ENCODE measurements around the gene FOXJ3. TPM values are rescaled to one million over a fixed set of nuclear protein-coding genes. Genes with fewer than 3 reads are reported as not detected.

FOXJ3 gene
- total and polyA plus RNA-seq, 2 experiments from 2014 or later: 16.3 to 23.6 TPM

GRCh38 chr1:42372796-42373195, 37.8 kb upstream of the FOXJ3 start:
- Histone ChIP-seq H3K4me3 (no peak overlapping the region), H3K9me3 (ENCODE audit: low read depth) (no peaks in the 10 kb centered on the region), H3K4me2 (ENCODE audit: unreplicated experiment) (no peak overlapping the region), H2AFZ (no peak overlapping the region), H3F3A (ENCODE audit: insufficient read depth) (0 out of 2 replicates have a peak, but pooled peaks cover 3% of the 10 kb centered on the region), H3K27me3 (replicated peaks; ENCODE audit: insufficient read depth) (peaks cover 16% of the 10 kb centered on the region), H4K20me1 (ENCODE audit: insufficient read depth) (no peaks in the 10 kb centered on the region), H3K36me3 (ENCODE audit: low read depth) (no peaks in the 10 kb centered on the region), H3K4me1 (ENCODE audit: insufficient read depth) (no peaks in the 10 kb centered on the region), H3K9me2 (ENCODE audit: insufficient read depth) (no peaks in the 10 kb centered on the region), H3K79me2 (ENCODE audit: insufficient read depth) (no peaks in the 10 kb centered on the region), H3K9ac (no peak overlapping the region), H3K27ac (no peak overlapping the region)
- WGBS, 2 experiments (ENCODE audit: low coverage in 1 of 2, low lambda C conversion rate in 2 of 2, missing lambda C conversion rate in 2 of 2): 90 to 97% methylated on average over 2 of the region's 2 CpGs
- TF ChIP-seq EZH2phosphoT487 (IDR thresholded peaks at IDR 0.05; ENCODE audit: insufficient read depth, low read depth) (no peak), EZH2 (IDR thresholded peaks at IDR 0.05; ENCODE audit: insufficient read depth, poor library complexity, severe bottlenecking) (no peak)
- in situ Hi-C loops (cut with MboI): no loop called here
- DNase-seq: no peak

- no peaks in the 10 kb centered on the region for H3K9me3 ChIP-seq (ENCODE audit: low read depth)
- in situ Hi-C loops (cut with MboI): no loop called here
- no peaks in the 10 kb centered on the region for H3K79me2 ChIP-seq (ENCODE audit: insufficient read depth)
- peak; percentile 9 for DNase-seq
- H3K36me3 ChIP-seq (ENCODE audit: low read depth): no peaks in the 10 kb centered on the region
- H2AFZ ChIP-seq: no peak overlapping the region
- no peaks in the 10 kb centered on the region for H4K20me1 ChIP-seq (ENCODE audit: insufficient read depth)
- H3K9me2 ChIP-seq (ENCODE audit: insufficient read depth): no peaks in the 10 kb centered on the region
- H3K4me1 ChIP-seq (ENCODE audit: insufficient read depth): no peaks in the 10 kb centered on the region
- no peak overlapping the region for H3K27ac ChIP-seq
- no peak overlapping the region for H3K4me3 ChIP-seq
- H3K4me2 ChIP-seq (ENCODE audit: unreplicated experiment): no peak overlapping the region
- H3K27me3 ChIP-seq (replicated peaks; ENCODE audit: insufficient read depth): peaks cover 16% of the 10 kb centered on the region
- TF ChIP-seq EZH2 (IDR thresholded peaks at IDR 0.05; ENCODE audit: insufficient read depth, poor library complexity, severe bottlenecking) (no peak), EZH2phosphoT487 (IDR thresholded peaks at IDR 0.05; ENCODE audit: insufficient read depth, low read depth) (no peak)
- 0 out of 2 replicates have a peak, but pooled peaks cover 3% of the 10 kb centered on the region for H3F3A ChIP-seq (ENCODE audit: insufficient read depth)
- no peak overlapping the region for H3K9ac ChIP-seq
These were observed 36.0 kb upstream of the FOXJ3 start for GRCh38 chr1:42370876-42371549.

- WGBS, 2 experiments (ENCODE audit: low coverage in 1 of 2, low lambda C conversion rate in 2 of 2, missing lambda C conversion rate in 2 of 2): 23 to 34% methylated on average over 1 of the region's 1 CpG
- Histone ChIP-seq H3K4me1 (ENCODE audit: insufficient read depth) (no peaks in the 10 kb centered on the region), H4K20me1 (ENCODE audit: insufficient read depth) (no peaks in the 10 kb centered on the region), H3K9ac (no peak overlapping the region), H3K36me3 (ENCODE audit: low read depth) (no peaks in the 10 kb centered on the region), H3K79me2 (ENCODE audit: insufficient read depth) (no peaks in the 10 kb centered on the region), H3F3A (ENCODE audit: insufficient read depth) (0 out of 2 replicates have a peak, but pooled peaks cover 3% of the 10 kb centered on the region), H3K27me3 (replicated peaks; ENCODE audit: insufficient read depth) (peaks cover 16% of the 10 kb centered on the region), H3K9me3 (ENCODE audit: low read depth) (no peaks in the 10 kb centered on the region), H2AFZ (no peak overlapping the region), H3K27ac (no peak overlapping the region), H3K4me3 (no peak overlapping the region), H3K9me2 (ENCODE audit: insufficient read depth) (no peaks in the 10 kb centered on the region), H3K4me2 (ENCODE audit: unreplicated experiment) (no peak overlapping the region)
- in situ Hi-C loops (cut with MboI): no loop called here
- DNase-seq: no peak
- no peak for TF ChIP-seq EZH2 (IDR thresholded peaks at IDR 0.05; ENCODE audit: insufficient read depth, poor library complexity, severe bottlenecking)
- TF ChIP-seq EZH2phosphoT487 (IDR thresholded peaks at IDR 0.05; ENCODE audit: insufficient read depth, low read depth): no peak
These were observed 34.4 kb upstream of the FOXJ3 start for GRCh38 chr1:42369471-42369870.

GRCh38 chr1:42368096-42368795, 33.2 kb upstream of the FOXJ3 start:
- Histone ChIP-seq H3K27me3 (replicated peaks; ENCODE audit: insufficient read depth) (peaks cover 16% of the 10 kb centered on the region), H3K27ac (no peak overlapping the region), H3K9me2 (ENCODE audit: insufficient read depth) (no peaks in the 10 kb centered on the region), H3K9ac (no peak overlapping the region), H2AFZ (no peak overlapping the region), H3K4me3 (no peak overlapping the region), H3K4me1 (ENCODE audit: insufficient read depth) (no peaks in the 10 kb centered on the region), H4K20me1 (ENCODE audit: insufficient read depth) (no peaks in the 10 kb centered on the region), H3K9me3 (ENCODE audit: low read depth) (no peaks in the 10 kb centered on the region), H3F3A (ENCODE audit: insufficient read depth) (0 out of 2 replicates have a peak, but pooled peaks cover 3% of the 10 kb centered on the region), H3K4me2 (ENCODE audit: unreplicated experiment) (no peak overlapping the region), H3K36me3 (ENCODE audit: low read depth) (no peaks in the 10 kb centered on the region), H3K79me2 (ENCODE audit: insufficient read depth) (no peaks in the 10 kb centered on the region)
- 57 to 64% methylated on average over 7 of the region's 7 CpGs for WGBS, 2 experiments (ENCODE audit: low coverage in 1 of 2, low lambda C conversion rate in 2 of 2, missing lambda C conversion rate in 2 of 2)
- in situ Hi-C loops (cut with MboI): no loop called here
- DNase-seq: no peak
- TF ChIP-seq EZH2 (IDR thresholded peaks at IDR 0.05; ENCODE audit: insufficient read depth, poor library complexity, severe bottlenecking): no peak
- no peak for TF ChIP-seq EZH2phosphoT487 (IDR thresholded peaks at IDR 0.05; ENCODE audit: insufficient read depth, low read depth)

Data from GM23248 (cell line).